A673 (cell line): ENCODE data around the gene DCAF8L2. TPM values are rescaled to one million over a fixed set of nuclear protein-coding genes. Genes with fewer than 3 reads are reported as not detected.

Source experiments
- BruUV-seq: library from RNA; stranded (reverse); fragments of 400-500 nt; replicated peaks from 2 replicates; lab custom pipeline; 2021; lab: Mats Ljungman, UMichigan
- CTCF ChIA-PET: fragments of 300-600 bp; sonication (Branson Sonifier 250); formaldehyde crosslinking; loops from one replicate; lab custom pipeline; 2022; ENCODE audit warnings: antibody characterized with exemption; lab: Charles Lee
- POLR2A ChIA-PET: fragments of 300-600 bp; sonication (Branson Sonifier 250); formaldehyde crosslinking; loops from one replicate; lab custom pipeline; 2022; ENCODE audit warnings: antibody characterized with exemption; ENCODE audit not compliant: low non-redundant PET; lab: Charles Lee
- DNase-seq: peaks from one replicate; pipeline ENCODE4 v3.0.0-alpha.2; 2015; ENCODE audit warnings: low spot score
- H3K27ac ChIP-seq: fragments of 200-600 bp; sonication (generic); 2 replicates; pipeline ENCODE4 v1.5.1; 2016; ENCODE audit warnings: mixed run types, low read depth, mild to moderate bottlenecking, mixed read lengths, antibody characterized with exemption, low read length; ENCODE audit not compliant: poor library complexity, severe bottlenecking
- H3K27me3 ChIP-seq: fragments of 200-600 bp; sonication (generic); replicated peaks from 2 replicates; pipeline ENCODE4 v1.6.1; 2017; ENCODE audit warnings: mixed run types, low read depth, mild to moderate bottlenecking, mixed read lengths, antibody characterized with exemption, low read length; ENCODE audit not compliant: insufficient read depth, poor library complexity
- H3K36me3 ChIP-seq: fragments of 200-600 bp; sonication (generic); 2 replicates; pipeline ENCODE4 v1.6.1; 2016; ENCODE audit warnings: mixed run types, mild to moderate bottlenecking, mixed read lengths, antibody characterized with exemption, low read length; ENCODE audit not compliant: insufficient read depth, poor library complexity, severe bottlenecking
- H3K4me1 ChIP-seq: fragments of 200-600 bp; sonication (generic); 2 replicates; pipeline ENCODE4 v1.6.1; 2017; ENCODE audit warnings: mixed run types, mild to moderate bottlenecking, mixed read lengths, antibody characterized with exemption, low read length; ENCODE audit not compliant: insufficient read depth, poor library complexity, severe bottlenecking
- H3K4me3 ChIP-seq: fragments of 200-600 bp; sonication (generic); 2 replicates; pipeline ENCODE4 v1.5.1; 2016; ENCODE audit warnings: low read depth, mixed run types, mild to moderate bottlenecking, mixed read lengths, low read length; ENCODE audit not compliant: poor library complexity, severe bottlenecking
- H3K9me3 ChIP-seq: fragments of 200-600 bp; sonication (generic); 2 replicates; pipeline ENCODE4 v1.6.1; 2016; ENCODE audit warnings: mixed run types, low read depth, mild to moderate bottlenecking, mixed read lengths, antibody characterized with exemption, low read length; ENCODE audit not compliant: poor library complexity, severe bottlenecking
- EZH2 ChIP-seq: fragments of 200-600 bp; sonication (generic); IDR thresholded peaks from 2 replicates; pipeline ENCODE4 v1.6.1; 2017; ENCODE audit warnings: borderline replicate concordance, low read depth, mild to moderate bottlenecking, mixed read lengths, antibody characterized with exemption, low read length; ENCODE audit not compliant: poor library complexity, severe bottlenecking
- intact Hi-C: fragments of 100-400 bp; cut with micrococcal nuclease; formaldehyde crosslinking; loops from one replicate; pipeline ENCODE4 v1.10.0; 2022; ENCODE audit not compliant: unreplicated experiment
- total RNA-seq: library from RNA; stranded (reverse); gene quantifications from 2 replicates; pipeline ENCODE4 v1.2.3, GENCODE V29; 2021
- TF ChIP-seq, protein P1 (sequence below): fragments of 300-800, 200-600 bp; sonication (generic); conservative IDR thresholded peaks from 2 replicates; pipeline ENCODE4 v1.5.1; 2017; ENCODE audit warnings: low read depth, mild to moderate bottlenecking, antibody characterized with exemption, low read length, moderate library complexity, mixed read lengths

The DCAF8L2 gene
- total RNA-seq, 1 experiment from 2014 or later, result not detected

DNA sequence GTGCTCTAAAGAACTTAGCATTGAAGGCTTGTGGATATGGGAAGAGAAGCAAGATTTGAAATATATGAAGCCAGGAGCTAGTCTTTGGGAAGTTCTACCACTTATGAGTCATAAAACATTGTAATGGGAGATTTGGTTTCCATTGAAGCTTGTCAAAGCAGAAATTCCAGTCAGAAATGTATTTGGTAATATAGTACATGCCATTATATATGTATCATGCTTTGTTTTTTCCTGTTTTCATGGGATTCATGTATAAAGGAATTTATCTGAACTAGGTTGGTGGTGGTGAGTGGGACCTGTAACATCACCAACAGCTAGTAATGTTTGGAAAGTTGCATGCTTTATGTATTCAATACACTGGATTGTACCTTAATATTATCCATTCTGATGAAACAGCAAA is 14.6 kb upstream of the DCAF8L2 start:
- ChIA-PET CTCF (no interaction called here), POLR2A (no interaction called here)
- intact Hi-C loops, result no loop called here
- no peak for TF ChIP-seq EZH2
- TF ChIP-seq, protein P1, sequence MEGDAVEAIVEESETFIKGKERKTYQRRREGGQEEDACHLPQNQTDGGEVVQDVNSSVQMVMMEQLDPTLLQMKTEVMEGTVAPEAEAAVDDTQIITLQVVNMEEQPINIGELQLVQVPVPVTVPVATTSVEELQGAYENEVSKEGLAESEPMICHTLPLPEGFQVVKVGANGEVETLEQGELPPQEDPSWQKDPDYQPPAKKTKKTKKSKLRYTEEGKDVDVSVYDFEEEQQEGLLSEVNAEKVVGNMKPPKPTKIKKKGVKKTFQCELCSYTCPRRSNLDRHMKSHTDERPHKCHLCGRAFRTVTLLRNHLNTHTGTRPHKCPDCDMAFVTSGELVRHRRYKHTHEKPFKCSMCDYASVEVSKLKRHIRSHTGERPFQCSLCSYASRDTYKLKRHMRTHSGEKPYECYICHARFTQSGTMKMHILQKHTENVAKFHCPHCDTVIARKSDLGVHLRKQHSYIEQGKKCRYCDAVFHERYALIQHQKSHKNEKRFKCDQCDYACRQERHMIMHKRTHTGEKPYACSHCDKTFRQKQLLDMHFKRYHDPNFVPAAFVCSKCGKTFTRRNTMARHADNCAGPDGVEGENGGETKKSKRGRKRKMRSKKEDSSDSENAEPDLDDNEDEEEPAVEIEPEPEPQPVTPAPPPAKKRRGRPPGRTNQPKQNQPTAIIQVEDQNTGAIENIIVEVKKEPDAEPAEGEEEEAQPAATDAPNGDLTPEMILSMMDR, result no peak
- Histone ChIP-seq H3K27ac (no peak overlapping the region), H3K4me1 (no peaks in the 10 kb centered on the region), H3K36me3 (no peaks in the 10 kb centered on the region), H3K4me3 (no peak overlapping the region), H3K9me3 (no peaks in the 10 kb centered on the region), H3K27me3 (no peaks in the 10 kb centered on the region)
- no TSS peak for BruUV-seq
- DNase-seq, result no peak

GRCh38 chrX:27583976-27584375 is 6.2 kb upstream of the DCAF8L2 start:
- ChIA-PET CTCF (no interaction called here), POLR2A (no interaction called here)
- intact Hi-C loops, result no loop called here
- Histone ChIP-seq H3K27ac (no peak overlapping the region), H3K9me3 (no peaks in the 10 kb centered on the region), H3K4me1 (no peaks in the 10 kb centered on the region), H3K4me3 (no peak overlapping the region), H3K36me3 (no peaks in the 10 kb centered on the region), H3K27me3 (no peaks in the 10 kb centered on the region)
- BruUV-seq, result no TSS peak
- no peak for DNase-seq
- no peak for TF ChIP-seq EZH2

DNA sequence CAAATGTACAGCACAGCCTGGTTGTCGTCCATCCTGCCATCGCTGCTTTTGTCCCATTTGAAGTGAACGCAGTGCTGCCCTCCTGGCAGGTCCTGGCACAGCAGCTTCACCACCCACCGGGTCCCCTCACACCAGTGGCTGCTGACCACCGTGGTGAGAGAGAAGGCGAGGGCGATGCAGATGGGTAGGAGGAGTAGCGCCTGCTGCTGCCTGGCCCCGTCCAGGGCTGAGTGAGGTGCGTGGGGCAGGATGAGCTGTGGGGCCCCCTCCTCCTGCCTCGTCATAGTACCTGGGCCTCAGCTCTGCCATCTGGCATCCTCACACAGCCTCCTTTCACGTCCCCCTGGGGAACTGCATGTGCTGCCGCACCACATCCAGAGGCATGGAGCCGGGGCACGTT is 1.8 kb downstream of the DCAF8L2 start:
- ChIA-PET CTCF (no interaction called here), POLR2A (no interaction called here)
- Histone ChIP-seq H3K4me1 (no peaks in the 10 kb centered on the region), H3K4me3 (no peak overlapping the region), H3K27ac (no peak overlapping the region), H3K27me3 (no peaks in the 10 kb centered on the region), H3K36me3 (no peaks in the 10 kb centered on the region), H3K9me3 (no peaks in the 10 kb centered on the region)
- BruUV-seq, result no TSS peak
- no peak for TF ChIP-seq EZH2
- TF ChIP-seq, protein P1, result no peak
- no peak for DNase-seq
- intact Hi-C loops, result no loop called here

DNA sequence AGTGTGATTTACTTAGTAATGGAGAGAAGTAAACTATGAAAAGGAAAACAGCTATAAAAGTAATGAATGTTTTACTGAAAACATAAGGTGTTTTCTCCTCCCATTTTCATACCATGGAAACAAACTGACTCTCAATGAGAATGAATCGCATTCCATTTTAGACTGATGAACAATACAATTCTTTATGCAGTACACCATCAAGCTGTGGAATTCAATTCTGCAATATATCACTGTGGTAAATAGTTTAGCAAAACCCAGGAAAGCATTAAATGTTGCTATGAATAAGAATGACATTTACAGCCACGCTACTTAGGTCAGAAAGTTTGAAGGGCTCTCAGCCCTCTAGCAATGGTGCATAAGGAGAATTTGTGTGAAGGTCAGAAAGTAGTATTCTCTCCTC is 7.4 kb downstream of the DCAF8L2 start:
- DNase-seq, result no peak
- H3K9me3 ChIP-seq, result no peaks in the 10 kb centered on the region
- no peak for TF ChIP-seq EZH2
- TF ChIP-seq, protein P1, result no peak
- CTCF ChIA-PET, result no interaction called here
- BruUV-seq, result no TSS peak
- H3K4me3 ChIP-seq, result no peak overlapping the region
- H3K4me1 ChIP-seq, result no peaks in the 10 kb centered on the region
- H3K27me3 ChIP-seq, result peaks cover 18% of the 10 kb centered on the region
- H3K36me3 ChIP-seq, result no peaks in the 10 kb centered on the region
- no peak overlapping the region for H3K27ac ChIP-seq
- intact Hi-C loops, result no loop called here
- POLR2A ChIA-PET, result no interaction called here
